Activated T-helper 1 cell treated with Interleukin-2 at 50 U/mL for 16 hours (primary cell): ENCODE results near the gene CROCC2.

ENCODE experiments used
- DNase-seq: peaks from one replicate; pipeline ENCODE4 v3.0.0-alpha.2; 2020; ENCODE audit warnings: low read depth

The CROCC2 gene

DNA sequence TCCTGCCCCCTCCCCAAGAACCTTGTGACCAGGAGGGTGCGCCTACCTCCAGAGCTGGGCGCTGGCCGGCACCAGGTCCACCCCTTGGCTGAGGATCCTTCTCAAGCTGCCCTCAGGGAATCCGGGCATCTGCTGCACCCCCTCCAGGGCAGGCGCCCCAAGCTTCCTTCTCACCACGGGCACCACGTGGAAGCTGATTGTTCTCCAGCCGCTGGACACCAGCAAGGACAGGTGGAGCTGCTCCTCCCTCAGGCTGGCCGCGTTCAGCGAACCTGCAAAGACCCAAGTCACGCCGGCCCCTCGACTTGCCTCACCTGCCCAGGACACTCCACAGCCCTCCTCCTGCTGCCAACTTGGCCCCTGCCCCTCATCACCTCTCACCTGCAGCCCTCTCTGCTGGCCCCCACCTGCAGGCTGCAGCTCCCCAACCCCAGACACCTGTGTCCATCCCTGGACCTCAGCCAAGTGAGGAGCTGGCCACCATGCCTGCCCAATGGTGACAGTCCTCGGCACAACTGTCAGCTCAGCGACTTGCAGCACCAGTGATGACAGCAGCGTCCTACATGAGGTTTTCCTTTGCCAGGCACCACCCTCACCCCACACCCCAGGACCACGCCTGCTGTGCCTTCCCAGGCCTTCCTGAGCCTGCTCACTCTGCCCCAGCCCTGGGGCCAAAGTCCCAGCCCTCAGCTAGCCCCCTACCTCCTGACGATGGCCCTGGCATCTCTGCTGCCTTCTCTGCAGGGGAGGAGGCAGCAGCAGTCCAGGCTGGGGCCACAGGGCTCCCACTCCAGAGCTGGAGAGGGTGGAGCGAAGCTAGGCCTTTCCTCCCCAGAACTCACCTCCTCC is 14.4 kb upstream of the CROCC2 start:
- DNase-seq: no peak

DNA sequence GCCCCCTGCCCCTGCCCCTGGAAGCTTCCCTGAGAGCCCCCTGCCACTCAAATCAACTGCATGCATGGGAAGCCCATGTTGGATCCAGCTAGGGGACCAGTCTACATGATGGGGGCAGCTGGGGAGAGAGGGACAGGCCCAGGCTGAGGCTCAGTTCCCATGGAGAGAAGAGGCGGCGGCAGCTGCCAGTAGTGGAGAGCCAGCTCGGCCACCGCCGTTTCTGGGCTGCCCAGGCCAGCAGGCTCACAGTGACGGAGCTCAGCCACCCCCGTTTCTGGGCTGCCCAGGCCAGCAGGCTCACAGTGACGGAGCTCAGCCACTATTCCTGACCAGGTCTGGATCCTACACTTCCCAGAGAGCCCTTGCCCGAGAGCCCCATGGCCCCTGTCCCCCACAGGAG is 13.8 kb upstream of the CROCC2 start:
- no peak for DNase-seq

GRCh38 chr2:240892925-240893324 is 13.2 kb upstream of the CROCC2 start:
- no peak for DNase-seq

- no peak for DNase-seq
Observed at GRCh38 chr2:240893363-240893844, 12.7 kb upstream of the CROCC2 start.

DNA sequence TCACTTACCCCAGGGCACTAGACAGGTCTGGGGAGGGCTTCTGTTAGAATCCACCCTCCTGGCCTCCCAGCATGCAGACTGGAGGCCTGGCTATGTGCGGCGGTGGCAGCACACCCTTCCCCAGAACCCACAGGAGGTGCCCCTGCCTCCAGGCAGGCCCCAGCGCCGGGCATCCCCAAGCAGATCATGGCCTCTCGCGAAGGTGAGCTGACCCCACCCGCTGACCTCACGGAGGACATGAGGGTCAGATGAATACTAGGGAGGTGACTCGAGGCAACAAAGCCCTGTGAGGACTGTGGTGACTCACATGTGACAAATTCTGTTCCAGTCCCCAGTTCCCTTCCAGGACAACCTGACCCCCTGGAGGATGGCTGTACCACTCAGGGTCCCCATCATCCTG is 12.1 kb upstream of the CROCC2 start:
- no peak for DNase-seq

- DNase-seq: no peak
Observed at GRCh38 chr2:240894836-240895558, 11.1 kb upstream of the CROCC2 start.

GRCh38 chr2:240895656-240896388 is 10.3 kb upstream of the CROCC2 start, which contains the start of gene MAB21L4:
Gene MAB21L4, minus strand, starts transcription at chr2:240896156. Its CDS starts 159 bp downstream, at chr2:240895997.
- no peak for DNase-seq

GRCh38 chr2:240896394-240896793 is 9.7 kb upstream of the CROCC2 start:
- no peak for DNase-seq

GRCh38 chr2:240896871-240897692 is 9.1 kb upstream of the CROCC2 start:
- no peak for DNase-seq

- no peak for DNase-seq
Observed at GRCh38 chr2:240898108-240898730, 7.9 kb upstream of the CROCC2 start.

DNA sequence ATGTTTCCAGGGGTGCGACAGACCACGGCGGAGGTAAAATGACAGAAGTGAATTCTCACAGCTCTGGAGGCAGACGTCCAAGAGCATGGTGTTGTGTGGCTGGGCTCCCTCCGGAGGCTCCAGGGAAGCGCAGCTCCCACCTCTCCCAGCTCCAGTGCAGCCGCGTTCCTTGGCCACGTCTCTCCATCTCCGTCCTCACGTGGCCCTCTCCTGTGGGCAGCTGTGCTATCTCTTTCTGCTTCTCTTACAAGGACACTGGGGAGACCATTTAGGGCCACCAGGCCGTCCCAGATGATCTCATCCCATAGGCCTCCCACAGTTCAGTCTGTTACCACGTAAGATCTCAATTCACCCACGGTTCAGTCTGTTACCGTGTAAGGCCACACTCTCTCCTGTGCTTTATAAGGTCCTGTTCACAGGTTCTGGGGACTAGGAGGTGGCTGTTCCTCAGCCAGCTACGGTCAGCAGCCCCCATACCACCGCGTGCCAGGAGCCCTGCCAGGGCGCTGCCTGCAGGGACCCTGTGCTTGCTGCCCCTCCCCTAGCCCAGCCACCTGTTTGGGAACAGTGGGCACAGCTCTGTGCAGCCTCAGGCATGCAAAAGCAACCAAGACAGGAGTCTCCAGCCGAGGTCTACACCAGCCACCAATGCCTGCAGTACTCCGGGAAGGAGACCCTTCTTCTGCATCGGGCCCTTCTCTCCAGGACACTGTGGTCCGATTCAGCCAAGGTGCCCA is 7.2 kb upstream of the CROCC2 start:
- no peak for DNase-seq

- DNase-seq: no peak
Observed at GRCh38 chr2:240899468-240899865, 6.7 kb upstream of the CROCC2 start.

GRCh38 chr2:240900141-240900860 is 5.8 kb upstream of the CROCC2 start:
- no peak for DNase-seq

DNA sequence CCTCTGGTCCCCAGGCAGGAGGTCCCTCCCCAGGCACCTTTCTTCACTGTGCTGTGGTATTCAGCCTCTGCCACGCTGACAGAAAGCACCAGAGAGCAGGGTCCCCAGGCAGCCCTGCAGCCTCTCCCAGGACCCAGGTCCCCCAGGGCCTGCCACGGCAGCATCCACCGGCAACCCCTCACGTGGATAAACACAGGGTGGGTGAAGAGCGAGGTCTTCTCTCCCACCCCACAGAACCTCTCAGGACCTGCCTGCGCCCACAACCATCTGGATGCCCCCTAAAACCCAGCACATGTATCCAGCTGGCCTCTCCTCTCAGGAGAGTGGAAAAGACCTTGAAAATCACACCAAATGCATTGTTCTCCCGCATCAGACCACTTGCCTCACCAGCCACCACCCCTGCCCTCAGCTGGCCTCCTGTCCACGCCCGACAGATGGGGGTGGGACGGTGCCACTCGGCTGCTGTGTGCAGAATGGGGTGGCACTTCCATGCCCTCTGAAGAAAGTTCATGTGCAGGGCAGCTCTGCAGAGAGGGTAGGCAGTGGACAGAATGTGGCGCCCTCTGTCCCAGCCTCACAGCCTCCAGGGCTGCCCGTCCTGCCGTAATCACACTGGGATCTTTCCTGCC is 4.0 kb upstream of the CROCC2 start:
- no peak for DNase-seq

DNA sequence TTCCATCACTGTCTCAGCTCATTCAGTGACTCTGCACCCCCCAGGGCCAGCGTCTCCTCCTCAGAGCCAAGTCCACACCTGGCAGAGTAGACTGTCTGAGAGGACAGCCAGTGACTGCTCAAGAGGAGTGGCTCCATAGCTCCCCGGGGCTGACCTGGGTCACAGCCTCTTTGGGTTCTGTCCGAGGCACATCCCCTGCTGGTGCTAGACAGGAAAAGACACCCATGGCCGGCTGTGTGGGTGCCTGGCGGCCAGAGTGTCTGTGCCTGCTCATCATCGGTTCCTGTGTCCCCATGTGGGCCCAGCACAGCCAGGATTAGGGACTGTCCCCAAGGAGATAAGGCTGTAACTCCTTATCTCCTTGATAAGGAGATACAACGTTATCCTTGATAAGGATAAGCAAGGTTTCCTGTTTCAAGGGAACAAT is 3.5 kb upstream of the CROCC2 start:
- no peak for DNase-seq

DNA sequence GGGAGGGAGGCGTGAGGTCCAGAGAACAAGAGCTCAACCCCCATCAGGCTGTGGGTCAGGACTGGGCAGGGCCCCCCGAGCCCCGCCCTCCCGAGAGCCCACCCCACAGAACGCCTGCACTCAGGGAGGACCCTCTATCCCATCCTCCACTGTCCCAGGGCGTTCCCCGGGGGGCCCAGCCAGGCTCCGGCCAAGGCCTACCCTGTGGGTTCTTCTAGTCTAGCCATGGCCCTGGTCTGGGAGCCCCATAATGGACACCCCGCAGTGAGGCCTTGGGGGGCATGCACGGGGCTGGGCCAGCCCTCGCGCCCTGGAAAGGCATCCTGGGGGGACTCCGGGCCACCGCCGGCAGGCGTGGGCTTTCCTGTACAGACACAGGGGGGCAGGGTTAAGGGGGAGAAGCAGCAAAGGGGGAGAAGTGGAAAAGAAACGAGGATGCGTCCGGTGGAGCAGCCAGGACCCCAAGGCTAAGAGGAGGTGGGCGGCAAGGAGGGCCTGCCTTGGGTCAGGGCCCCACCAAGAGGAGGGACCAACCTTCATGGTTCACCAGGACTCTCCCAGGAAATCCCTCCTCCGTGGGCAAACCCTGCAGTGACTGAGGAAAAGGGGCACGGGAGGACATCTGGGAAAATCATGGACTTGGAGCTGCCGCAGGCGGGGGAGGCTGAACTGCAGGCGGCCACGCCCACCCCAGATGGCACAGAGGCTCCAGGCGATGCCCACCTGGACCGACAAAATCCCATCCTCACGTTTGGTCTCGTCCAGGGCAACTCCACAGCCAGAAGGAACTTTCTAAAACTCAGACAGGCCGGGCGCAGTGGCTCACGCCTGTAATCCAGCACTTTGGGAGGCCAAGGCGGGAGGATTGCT is 2.7 kb upstream of the CROCC2 start:
- DNase-seq: no peak

DNA sequence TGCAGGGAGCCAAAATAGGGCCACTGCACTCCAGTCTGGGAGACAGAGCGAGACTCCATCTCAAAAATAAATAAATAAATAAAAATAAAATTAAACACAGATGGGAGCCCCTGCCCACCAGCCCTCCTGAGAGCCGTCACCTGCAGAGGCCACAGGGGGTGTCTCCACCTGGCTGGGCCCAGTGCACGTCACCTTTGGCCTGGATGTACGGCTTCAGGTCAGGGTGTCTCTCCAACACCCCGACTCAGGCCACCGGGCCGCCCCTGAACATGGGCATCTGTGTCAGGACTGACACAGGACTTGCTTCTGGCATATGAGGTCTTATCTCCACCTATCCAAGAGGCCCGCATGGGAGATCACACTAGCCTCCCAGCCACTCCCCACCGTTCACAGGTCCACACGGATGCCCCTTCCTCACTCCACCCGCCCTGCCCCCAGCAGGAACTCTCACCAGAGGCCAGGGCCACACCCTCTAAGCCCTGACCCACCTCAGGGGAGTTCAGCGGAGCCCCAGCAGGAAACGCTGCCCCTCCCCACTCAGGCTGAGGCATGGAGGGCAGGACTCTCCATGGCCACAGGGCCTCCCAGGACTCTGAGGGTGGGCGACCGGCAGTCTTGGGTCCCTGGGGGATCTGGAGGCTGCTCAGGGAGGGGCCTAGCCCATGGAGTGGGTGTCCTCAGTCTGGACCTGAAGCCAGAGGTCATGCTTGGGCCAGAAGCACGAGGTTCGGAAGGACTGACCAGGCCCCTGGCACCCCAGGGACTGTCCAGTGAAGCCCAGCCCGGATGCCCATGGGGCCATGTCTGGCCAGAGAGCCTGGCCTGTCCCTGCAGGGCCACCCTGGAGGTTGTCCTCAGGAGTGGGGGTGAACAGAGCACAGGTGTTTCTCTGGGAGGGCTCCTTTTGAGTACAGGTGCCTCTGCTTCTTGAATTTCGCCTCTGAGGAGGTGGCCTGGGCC is 1.6 kb upstream of the CROCC2 start:
- DNase-seq: no peak
